ENCODE measurements around the gene ELF3. TPM values are rescaled to one million over a fixed set of nuclear protein-coding genes. Genes with fewer than 3 reads are reported as not detected.
"Not testable (repeated sequence)": the region's sequence is repeated elsewhere in the genome, so short reads cannot be mapped to it uniquely, and the experiment has no call there.

The ELF3 gene
- total RNA-seq, 1 donor from 2014 or later, result 74.1 TPM

DNA sequence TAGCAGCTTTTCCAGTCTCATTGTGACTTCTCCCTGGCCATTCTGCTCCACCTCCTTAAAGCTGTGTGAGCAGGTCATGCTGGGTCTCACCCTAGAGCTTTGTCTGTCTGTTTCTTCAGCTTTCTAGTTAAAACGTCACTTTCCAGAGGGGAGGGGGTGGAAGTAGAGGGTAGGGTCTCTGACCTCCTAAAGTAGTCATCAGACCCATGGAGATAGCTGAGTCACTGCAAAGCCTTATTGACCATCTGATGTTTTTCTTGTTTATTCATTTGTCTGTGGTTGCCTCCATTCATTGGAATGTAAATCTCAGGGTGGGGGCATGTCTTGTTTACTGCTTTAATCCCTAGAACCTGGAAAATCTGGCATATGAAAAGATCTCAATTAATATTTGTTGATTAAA lies 52.7 kb downstream of the ELF3 start:
- Histone ChIP-seq H3K9me3 (no peaks in the 10 kb centered on the region), H3K27me3 (ENCODE audit: low read depth) (no peaks in the 10 kb centered on the region), H3K27ac (no peak overlapping the region), H3K36me3 (no peaks in the 10 kb centered on the region), H3K4me3 (no peak overlapping the region), H3K4me1 (no peaks in the 10 kb centered on the region)
- DNase-seq (no peak), ATAC-seq (no peak)
- TF ChIP-seq, protein P1, sequence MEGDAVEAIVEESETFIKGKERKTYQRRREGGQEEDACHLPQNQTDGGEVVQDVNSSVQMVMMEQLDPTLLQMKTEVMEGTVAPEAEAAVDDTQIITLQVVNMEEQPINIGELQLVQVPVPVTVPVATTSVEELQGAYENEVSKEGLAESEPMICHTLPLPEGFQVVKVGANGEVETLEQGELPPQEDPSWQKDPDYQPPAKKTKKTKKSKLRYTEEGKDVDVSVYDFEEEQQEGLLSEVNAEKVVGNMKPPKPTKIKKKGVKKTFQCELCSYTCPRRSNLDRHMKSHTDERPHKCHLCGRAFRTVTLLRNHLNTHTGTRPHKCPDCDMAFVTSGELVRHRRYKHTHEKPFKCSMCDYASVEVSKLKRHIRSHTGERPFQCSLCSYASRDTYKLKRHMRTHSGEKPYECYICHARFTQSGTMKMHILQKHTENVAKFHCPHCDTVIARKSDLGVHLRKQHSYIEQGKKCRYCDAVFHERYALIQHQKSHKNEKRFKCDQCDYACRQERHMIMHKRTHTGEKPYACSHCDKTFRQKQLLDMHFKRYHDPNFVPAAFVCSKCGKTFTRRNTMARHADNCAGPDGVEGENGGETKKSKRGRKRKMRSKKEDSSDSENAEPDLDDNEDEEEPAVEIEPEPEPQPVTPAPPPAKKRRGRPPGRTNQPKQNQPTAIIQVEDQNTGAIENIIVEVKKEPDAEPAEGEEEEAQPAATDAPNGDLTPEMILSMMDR (IDR thresholded peaks at IDR 0.05), result no peak
- intact Hi-C loops (cut with DNase I), result no loop called here

DNA sequence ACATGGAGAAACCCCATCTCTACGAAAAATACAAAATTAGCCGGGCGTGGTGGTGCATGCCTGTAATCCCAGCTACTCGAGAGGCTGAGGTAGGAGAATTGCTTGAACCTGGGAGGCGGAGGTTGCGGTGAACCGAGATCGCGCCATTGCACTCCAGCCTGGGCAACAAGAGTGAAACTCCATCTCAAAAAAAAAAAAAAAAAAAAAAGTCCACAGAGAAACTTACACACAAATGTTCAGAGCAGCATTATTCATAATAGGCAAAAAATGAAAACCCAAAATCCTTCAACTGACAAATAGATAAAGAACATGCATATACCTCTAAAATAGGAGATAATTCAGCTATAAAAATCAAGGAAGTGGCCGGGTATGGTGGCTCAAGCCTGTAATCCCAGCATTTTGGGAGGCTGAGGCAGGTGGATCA lies 54.5 kb downstream of the ELF3 start:
- ATAC-seq; intact Hi-C loops (cut with DNase I); H3K4me3 ChIP-seq; H3K27me3 ChIP-seq (ENCODE audit: low read depth); H3K9me3 ChIP-seq; H3K36me3 ChIP-seq; H3K4me1 ChIP-seq; H3K27ac ChIP-seq; DNase-seq: not testable (repeated sequence)

Small RNA genes within 50 kb of the gene (microRNA-seq; reads per million reads assigned to microRNA genes)
- not detected for gene MIR6740 (ENCODE audit: borderline number of aligned reads)

Other genes starting within 250 kb of the ELF3 start
- gene IPO9, start 181.4 kb upstream of the ELF3 start, total RNA-seq, result 34.1 TPM
- 7.8 TPM for gene SHISA4, start 121.7 kb upstream of the ELF3 start, total RNA-seq
- 24.2 TPM for gene LMOD1, start 64.0 kb upstream of the ELF3 start, total RNA-seq
- gene TIMM17A, start 55.1 kb upstream of the ELF3 start, total RNA-seq, result 28.5 TPM
- 73.8 TPM for gene RNPEP, start 27.9 kb upstream of the ELF3 start, total RNA-seq
- gene GPR37L1, start 112.3 kb downstream of the ELF3 start, total RNA-seq, result 0.06 TPM
- 98.0 TPM for gene ARL8A, start 134.2 kb downstream of the ELF3 start, total RNA-seq
- 8.5 TPM for gene PTPN7, start 150.0 kb downstream of the ELF3 start, total RNA-seq
- 1.7 TPM for gene LGR6, start 183.2 kb downstream of the ELF3 start, total RNA-seq

Measured in lower lobe of right lung (tissue), 2 donors.